GM12878 (cell line): Measurements from ENCODE around the gene ARHGAP45. TPM values are rescaled to one million over a fixed set of nuclear protein-coding genes. Genes with fewer than 3 reads are reported as not detected.
A peak's percentile ranks its signal among the peaks of the same experiment; 100 is the strongest.

Experiments used
- CBFB ChIP-seq: IDR thresholded peaks from 2 replicates; pipeline ENCODE4 v1.6.1; 2016; ENCODE audit warnings: antibody characterized with exemption, low read depth
- DPF2 ChIP-seq: fragments of 450-650 bp; IDR thresholded peaks from 2 replicates; pipeline ENCODE4 v1.6.1; 2017; ENCODE audit warnings: mild to moderate bottlenecking
- ETV6 ChIP-seq, 2 experiments: fragments of 450-650 bp in 1 of 2; IDR thresholded peaks in 1 of 2; conservative IDR thresholded peaks in 1 of 2; 2 replicates each; pipeline ENCODE4 v1.6.1; 2014; ENCODE audit warnings: antibody characterized with exemption in 1 of 2, borderline replicate concordance in 1 of 2, low read depth in 1 of 2, mild to moderate bottlenecking in 1 of 2, moderate library complexity in 1 of 2
- FOXK2 ChIP-seq: fragments of 450-650 bp; IDR thresholded peaks from 2 replicates; pipeline ENCODE4 v1.6.1; 2017; ENCODE audit warnings: mild to moderate bottlenecking, moderate library complexity
- GABPA ChIP-seq: IDR thresholded peaks from 2 replicates; pipeline ENCODE4 v1.6.1; 2014; ENCODE audit warnings: antibody characterized with exemption, low read depth, mild to moderate bottlenecking, inconsistent platforms
- HDGF ChIP-seq: fragments of 450-650 bp; IDR thresholded peaks from 2 replicates; pipeline ENCODE4 v1.6.1; 2016; ENCODE audit warnings: antibody characterized with exemption
- JUND ChIP-seq: IDR thresholded peaks from 2 replicates; pipeline ENCODE4 v1.6.1; 2012; ENCODE audit warnings: low read depth, mild to moderate bottlenecking, low read length, improper control_type of control experiment, moderate library complexity
- MYB ChIP-seq: fragments of 150-350 bp; IDR thresholded peaks from 2 replicates; pipeline ENCODE4 v1.6.1; 2014; ENCODE audit warnings: mild to moderate bottlenecking, low read depth, low read length, borderline replicate concordance
- MYC ChIP-seq: IDR thresholded peaks from 2 replicates; pipeline ENCODE4 v1.6.1; 2011; ENCODE audit warnings: mild to moderate bottlenecking, low read length, moderate library complexity, inconsistent platforms; ENCODE audit not compliant: insufficient read depth, insufficient replicate concordance, insufficient read length, severe bottlenecking
- NBN ChIP-seq: fragments of 450-650 bp; IDR thresholded peaks from 2 replicates; pipeline ENCODE4 v1.6.1; 2016
- NFXL1 ChIP-seq: fragments of 450-650 bp; IDR thresholded peaks from 2 replicates; pipeline ENCODE4 v1.6.1; 2017; ENCODE audit warnings: antibody characterized with exemption, mild to moderate bottlenecking, borderline replicate concordance
- PAX8 ChIP-seq: fragments of 450-650 bp; IDR thresholded peaks from 2 replicates; pipeline ENCODE4 v1.6.1; 2017; ENCODE audit warnings: mild to moderate bottlenecking, moderate library complexity
- RAD51 ChIP-seq: fragments of 450-650 bp; IDR thresholded peaks from 2 replicates; pipeline ENCODE4 v1.6.1; 2016; ENCODE audit warnings: moderate library complexity, mild to moderate bottlenecking, inconsistent platforms
- RBBP5 ChIP-seq: fragments of 200-600 bp; sonication (generic); conservative IDR thresholded peaks from 2 replicates; pipeline ENCODE4 v1.6.1; 2016
- RUNX3 ChIP-seq: IDR thresholded peaks from 2 replicates; pipeline ENCODE4 v1.6.1; 2012; ENCODE audit warnings: low read length, inconsistent platforms
- polyA plus RNA-seq, 11 experiments: library from polyadenylated mRNA; depleted of rRNA in 4 of 11; unstranded in 6 of 11; stranded (reverse) in 5 of 11; fragments of >200 nt; fragmentation: Nextera tagmentation in 4 of 11; fragmentation: Illumina TruSeq in 1 of 11; extraction: Ambion mirVana in 4 of 11; extraction: Trizol in 1 of 11; gene quantifications; 1 replicate in 1 of 11; 2 replicates in 10 of 11; pipeline versions ENCODE4 v1.2.1 to v1.2.3, GENCODE V29; 2011 to 2016; ENCODE audit warnings: inconsistent platforms in 2 of 11, missing spikeins in 2 of 11, low read depth in 1 of 11
- total RNA-seq, 4 experiments: library from RNA; depleted of rRNA in 3 of 4; stranded (reverse); fragments of >200 nt in 3 of 4; fragmentation: Illumina TruSeq in 1 of 4; extraction: Trizol in 1 of 4; gene quantifications; 2 replicates each; pipeline versions ENCODE4 v1.2.1 to v1.2.3, GENCODE V29; 2013 to 2021
- TF ChIP-seq, protein P1 (sequence below): IDR thresholded peaks from 2 replicates; pipeline ENCODE4 v1.6.1; 2011; ENCODE audit warnings: low read depth, low read length, improper control_type of control experiment, borderline replicate concordance
- TF ChIP-seq, protein P2 (sequence below): fragments of 450-650 bp; conservative IDR thresholded peaks from 2 replicates; pipeline ENCODE4 v1.6.1; 2017; ENCODE audit warnings: mild to moderate bottlenecking, moderate library complexity
- TF ChIP-seq, protein P3 (sequence below): IDR thresholded peaks from 2 replicates; pipeline ENCODE4 v1.6.1; 2012; ENCODE audit warnings: low read length, inconsistent platforms
- TF ChIP-seq, protein P4 (sequence below): fragments of 450-650 bp; IDR thresholded peaks from 2 replicates; pipeline ENCODE4 v1.6.1; 2017; ENCODE audit warnings: borderline replicate concordance
- TF ChIP-seq, protein P5 (sequence below): fragments of 150-350 bp; IDR thresholded peaks from 2 replicates; pipeline ENCODE4 v1.6.1; 2016; ENCODE audit warnings: low read depth, low read length

ARHGAP45 gene
- total and polyA plus RNA-seq, 10 of the 15 experiments (the other 5 are each of a cell fraction or from before 2014, with no cell fraction given), result 1.4 to 151 (median 59.9) TPM

DNA sequence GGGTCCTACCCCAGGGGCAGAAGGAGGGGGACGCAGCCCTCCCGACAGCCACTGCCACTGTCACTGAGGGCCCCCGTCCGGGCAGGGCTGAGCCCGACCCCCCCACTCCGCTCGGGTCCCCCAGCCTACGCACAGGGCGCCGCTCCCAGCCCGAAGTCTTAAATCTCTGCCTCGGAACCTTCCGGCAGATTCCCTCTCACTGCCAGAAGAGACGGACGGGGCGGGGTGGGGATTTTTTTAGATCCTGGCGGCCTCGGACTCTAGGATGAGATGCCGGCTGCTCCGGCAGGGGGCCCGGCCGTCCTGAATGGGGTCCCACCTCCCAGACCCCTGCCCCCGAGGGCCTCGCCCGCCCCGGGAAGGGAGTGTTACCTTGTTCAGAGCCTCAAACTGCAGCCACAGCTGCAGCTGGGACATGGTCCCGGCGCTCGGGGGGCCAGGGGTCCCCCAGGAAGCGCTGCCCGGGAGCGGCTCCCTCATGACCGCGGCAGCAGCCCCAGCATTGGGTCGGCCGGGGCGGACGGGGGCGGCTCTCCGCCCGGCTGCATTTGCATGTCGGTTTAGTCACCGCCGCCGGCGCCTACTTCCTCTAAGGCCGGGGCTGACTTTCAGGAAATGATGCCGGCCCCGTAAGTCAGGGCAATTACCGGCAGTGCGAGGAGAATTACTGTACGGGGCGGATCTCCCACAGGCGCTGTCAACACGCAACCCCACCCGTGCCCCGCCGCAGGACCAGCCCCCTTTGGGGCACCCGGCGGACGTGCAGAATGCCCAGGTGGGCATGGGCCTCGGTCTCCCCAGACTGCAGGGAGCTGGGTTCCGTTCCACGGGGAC, 65.0 kb downstream of the ARHGAP45 start (continued):
- TF ChIP-seq, protein P1, sequence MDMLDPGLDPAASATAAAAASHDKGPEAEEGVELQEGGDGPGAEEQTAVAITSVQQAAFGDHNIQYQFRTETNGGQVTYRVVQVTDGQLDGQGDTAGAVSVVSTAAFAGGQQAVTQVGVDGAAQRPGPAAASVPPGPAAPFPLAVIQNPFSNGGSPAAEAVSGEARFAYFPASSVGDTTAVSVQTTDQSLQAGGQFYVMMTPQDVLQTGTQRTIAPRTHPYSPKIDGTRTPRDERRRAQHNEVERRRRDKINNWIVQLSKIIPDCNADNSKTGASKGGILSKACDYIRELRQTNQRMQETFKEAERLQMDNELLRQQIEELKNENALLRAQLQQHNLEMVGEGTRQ, result no peak
- TF ChIP-seq PAX8 (no peak), RAD51 (no peak), GABPA (no peak), ETV6 (conservative IDR thresholded peaks at IDR 0.05 in 1 of 2, IDR thresholded peaks at IDR 0.05 in 1 of 2; ENCODE audit: borderline replicate concordance in 1 of 2, low read depth in 1 of 2) (peak in 1 of 2 experiments; percentile 68; a peak in 1 of 4 replicates), NFXL1 (no peak), CBFB (no peak; the same call in 1 of the 2 replicates), NBN (no peak), JUND (no peak), DPF2 (peak; percentile 65), MYB (no peak), RUNX3 (peak; percentile 32; the same call in 1 of the 2 replicates), MYC (no peak), FOXK2 (no peak), RBBP5 (no peak), HDGF (no peak)
- TF ChIP-seq, protein P2, sequence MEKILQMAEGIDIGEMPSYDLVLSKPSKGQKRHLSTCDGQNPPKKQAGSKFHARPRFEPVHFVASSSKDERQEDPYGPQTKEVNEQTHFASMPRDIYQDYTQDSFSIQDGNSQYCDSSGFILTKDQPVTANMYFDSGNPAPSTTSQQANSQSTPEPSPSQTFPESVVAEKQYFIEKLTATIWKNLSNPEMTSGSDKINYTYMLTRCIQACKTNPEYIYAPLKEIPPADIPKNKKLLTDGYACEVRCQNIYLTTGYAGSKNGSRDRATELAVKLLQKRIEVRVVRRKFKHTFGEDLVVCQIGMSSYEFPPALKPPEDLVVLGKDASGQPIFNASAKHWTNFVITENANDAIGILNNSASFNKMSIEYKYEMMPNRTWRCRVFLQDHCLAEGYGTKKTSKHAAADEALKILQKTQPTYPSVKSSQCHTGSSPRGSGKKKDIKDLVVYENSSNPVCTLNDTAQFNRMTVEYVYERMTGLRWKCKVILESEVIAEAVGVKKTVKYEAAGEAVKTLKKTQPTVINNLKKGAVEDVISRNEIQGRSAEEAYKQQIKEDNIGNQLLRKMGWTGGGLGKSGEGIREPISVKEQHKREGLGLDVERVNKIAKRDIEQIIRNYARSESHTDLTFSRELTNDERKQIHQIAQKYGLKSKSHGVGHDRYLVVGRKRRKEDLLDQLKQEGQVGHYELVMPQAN, result peak; percentile 69; the same call in 1 of the 2 replicates
- TF ChIP-seq, protein P3, sequence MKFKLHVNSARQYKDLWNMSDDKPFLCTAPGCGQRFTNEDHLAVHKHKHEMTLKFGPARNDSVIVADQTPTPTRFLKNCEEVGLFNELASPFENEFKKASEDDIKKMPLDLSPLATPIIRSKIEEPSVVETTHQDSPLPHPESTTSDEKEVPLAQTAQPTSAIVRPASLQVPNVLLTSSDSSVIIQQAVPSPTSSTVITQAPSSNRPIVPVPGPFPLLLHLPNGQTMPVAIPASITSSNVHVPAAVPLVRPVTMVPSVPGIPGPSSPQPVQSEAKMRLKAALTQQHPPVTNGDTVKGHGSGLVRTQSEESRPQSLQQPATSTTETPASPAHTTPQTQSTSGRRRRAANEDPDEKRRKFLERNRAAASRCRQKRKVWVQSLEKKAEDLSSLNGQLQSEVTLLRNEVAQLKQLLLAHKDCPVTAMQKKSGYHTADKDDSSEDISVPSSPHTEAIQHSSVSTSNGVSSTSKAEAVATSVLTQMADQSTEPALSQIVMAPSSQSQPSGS, result no peak
- TF ChIP-seq, protein P4, sequence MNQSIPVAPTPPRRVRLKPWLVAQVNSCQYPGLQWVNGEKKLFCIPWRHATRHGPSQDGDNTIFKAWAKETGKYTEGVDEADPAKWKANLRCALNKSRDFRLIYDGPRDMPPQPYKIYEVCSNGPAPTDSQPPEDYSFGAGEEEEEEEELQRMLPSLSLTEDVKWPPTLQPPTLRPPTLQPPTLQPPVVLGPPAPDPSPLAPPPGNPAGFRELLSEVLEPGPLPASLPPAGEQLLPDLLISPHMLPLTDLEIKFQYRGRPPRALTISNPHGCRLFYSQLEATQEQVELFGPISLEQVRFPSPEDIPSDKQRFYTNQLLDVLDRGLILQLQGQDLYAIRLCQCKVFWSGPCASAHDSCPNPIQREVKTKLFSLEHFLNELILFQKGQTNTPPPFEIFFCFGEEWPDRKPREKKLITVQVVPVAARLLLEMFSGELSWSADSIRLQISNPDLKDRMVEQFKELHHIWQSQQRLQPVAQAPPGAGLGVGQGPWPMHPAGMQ, result no peak
- TF ChIP-seq, protein P5, sequence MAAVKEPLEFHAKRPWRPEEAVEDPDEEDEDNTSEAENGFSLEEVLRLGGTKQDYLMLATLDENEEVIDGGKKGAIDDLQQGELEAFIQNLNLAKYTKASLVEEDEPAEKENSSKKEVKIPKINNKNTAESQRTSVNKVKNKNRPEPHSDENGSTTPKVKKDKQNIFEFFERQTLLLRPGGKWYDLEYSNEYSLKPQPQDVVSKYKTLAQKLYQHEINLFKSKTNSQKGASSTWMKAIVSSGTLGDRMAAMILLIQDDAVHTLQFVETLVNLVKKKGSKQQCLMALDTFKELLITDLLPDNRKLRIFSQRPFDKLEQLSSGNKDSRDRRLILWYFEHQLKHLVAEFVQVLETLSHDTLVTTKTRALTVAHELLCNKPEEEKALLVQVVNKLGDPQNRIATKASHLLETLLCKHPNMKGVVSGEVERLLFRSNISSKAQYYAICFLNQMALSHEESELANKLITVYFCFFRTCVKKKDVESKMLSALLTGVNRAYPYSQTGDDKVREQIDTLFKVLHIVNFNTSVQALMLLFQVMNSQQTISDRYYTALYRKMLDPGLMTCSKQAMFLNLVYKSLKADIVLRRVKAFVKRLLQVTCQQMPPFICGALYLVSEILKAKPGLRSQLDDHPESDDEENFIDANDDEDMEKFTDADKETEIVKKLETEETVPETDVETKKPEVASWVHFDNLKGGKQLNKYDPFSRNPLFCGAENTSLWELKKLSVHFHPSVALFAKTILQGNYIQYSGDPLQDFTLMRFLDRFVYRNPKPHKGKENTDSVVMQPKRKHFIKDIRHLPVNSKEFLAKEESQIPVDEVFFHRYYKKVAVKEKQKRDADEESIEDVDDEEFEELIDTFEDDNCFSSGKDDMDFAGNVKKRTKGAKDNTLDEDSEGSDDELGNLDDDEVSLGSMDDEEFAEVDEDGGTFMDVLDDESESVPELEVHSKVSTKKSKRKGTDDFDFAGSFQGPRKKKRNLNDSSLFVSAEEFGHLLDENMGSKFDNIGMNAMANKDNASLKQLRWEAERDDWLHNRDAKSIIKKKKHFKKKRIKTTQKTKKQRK, result no peak
